Erythroblast (primary cell): ENCODE results near the gene BCL2L1.

Experiments
- GATA1 ChIP-seq: IDR thresholded peaks from 2 replicates; pipeline ENCODE4 v1.6.1; 2011; ENCODE audit warnings: low read depth, mild to moderate bottlenecking, control low read depth, low read length, moderate library complexity
- POLR2A ChIP-seq: IDR thresholded peaks from 2 replicates; pipeline ENCODE4 v1.6.1; 2011; ENCODE audit warnings: mild to moderate bottlenecking, low read length

DNA sequence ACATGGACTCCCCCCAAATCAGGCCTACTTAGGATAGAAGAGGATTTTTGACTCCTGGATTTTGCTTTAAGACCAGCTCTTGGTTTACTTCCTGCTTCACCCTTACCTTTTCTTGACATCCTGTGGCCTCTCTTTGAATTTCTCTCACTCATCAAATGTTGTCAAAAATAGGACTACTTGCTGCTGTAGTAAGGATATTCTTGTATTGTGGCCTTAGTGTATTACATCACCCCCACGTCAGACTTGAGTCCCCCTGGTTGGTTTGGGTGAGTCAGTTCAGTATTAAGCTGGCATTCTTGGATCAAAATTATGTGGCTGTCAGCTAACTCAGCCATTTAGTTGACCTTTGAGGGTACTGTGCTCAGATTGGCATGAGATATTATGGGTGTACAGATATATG, 17.5 kb upstream of the BCL2L1 start:
- TF ChIP-seq POLR2A (no peak), GATA1 (no peak)
